HG03175 (cell line): ENCODE measurements around the gene MAN2A2.
"Not testable (repeated sequence)": the region's sequence is repeated elsewhere in the genome, so short reads cannot be mapped to it uniquely, and the experiment has no call there.

Experiments
- ATAC-seq: cut with Tn5 transposase; IDR thresholded peaks from one replicate; pipeline ENCODE4 v1.9.1; 2021; ENCODE audit warnings: mild to moderate bottlenecking, moderate library complexity; ENCODE audit not compliant: unreplicated experiment

Gene MAN2A2

GRCh38 chr15:90871139-90871715, 31.9 kb upstream of the MAN2A2 start:
- peak; percentile 40 for ATAC-seq

- peak; percentile 25 for ATAC-seq
These were observed 31.2 kb upstream of the MAN2A2 start for GRCh38 chr15:90871716-90872485.

GRCh38 chr15:90872486-90873184, 30.5 kb upstream of the MAN2A2 start:
- ATAC-seq: peak; percentile 20

- no peak for ATAC-seq
These were observed 29.6 kb upstream of the MAN2A2 start for GRCh38 chr15:90873488-90873997.

GRCh38 chr15:90873998-90874605, 29.0 kb upstream of the MAN2A2 start:
- no peak for ATAC-seq

GRCh38 chr15:90874986-90875385, 28.1 kb upstream of the MAN2A2 start:
- not testable (repeated sequence) for ATAC-seq

GRCh38 chr15:90875549-90875981, 27.5 kb upstream of the MAN2A2 start:
- ATAC-seq: no peak

GRCh38 chr15:90876046-90876445, 27.1 kb upstream of the MAN2A2 start:
- ATAC-seq: no peak

- ATAC-seq: no peak
These were observed 26.5 kb upstream of the MAN2A2 start for GRCh38 chr15:90876512-90877170.

- ATAC-seq: no peak
These were observed 25.8 kb upstream of the MAN2A2 start for GRCh38 chr15:90877315-90877714.

- no peak for ATAC-seq
These were observed 25.1 kb upstream of the MAN2A2 start for GRCh38 chr15:90877996-90878395.

- no peak for ATAC-seq
These were observed 24.4 kb upstream of the MAN2A2 start for GRCh38 chr15:90878660-90879059.

- ATAC-seq: no peak
These were observed 23.3 kb upstream of the MAN2A2 start for GRCh38 chr15:90879730-90880366.

- ATAC-seq: no peak
These were observed 22.5 kb upstream of the MAN2A2 start for GRCh38 chr15:90880381-90881145.

GRCh38 chr15:90881181-90881977, 21.7 kb upstream of the MAN2A2 start:
- no peak for ATAC-seq

GRCh38 chr15:90881978-90882721, 21.0 kb upstream of the MAN2A2 start:
- no peak for ATAC-seq

GRCh38 chr15:90882781-90883525, 20.1 kb upstream of the MAN2A2 start:
- ATAC-seq: no peak
